ENCODE results near the gene TSPAN6. TPM values are rescaled to one million over a fixed set of nuclear protein-coding genes. Genes with fewer than 3 reads are reported as not detected.

TSPAN6 gene
- total RNA-seq, 2 donors from 2014 or later, result 7.2 to 13.0 TPM

- no peak for ATAC-seq (ENCODE audit: insufficient number of reproducible peaks, low FRiP score, low read depth)
Observed at GRCh38 chrX:100680756-100681155, 44.1 kb upstream of the TSPAN6 start.

GRCh38 chrX:100677611-100678181 lies 41.1 kb upstream of the TSPAN6 start:
- no peaks in the 10 kb centered on the region for H3K27me3 ChIP-seq (replicated peaks; ENCODE audit: insufficient read depth)
- ATAC-seq (ENCODE audit: insufficient number of reproducible peaks, low FRiP score, low read depth), result no peak
- DNase-seq (ENCODE audit: low spot score), result no peak
- H3K36me3 ChIP-seq, result no peaks in the 10 kb centered on the region
- no peaks in the 10 kb centered on the region for H3K9me3 ChIP-seq
- no peak for TF ChIP-seq CTCF (IDR thresholded peaks at IDR 0.05)
- no peak overlapping the region for H3K27ac ChIP-seq
- no peaks in the 10 kb centered on the region for H3K4me1 ChIP-seq (ENCODE audit: control insufficient read depth in 1 of 2, low read depth in 2 of 2)
- H3K4me3 ChIP-seq, result no peak overlapping the region

More at GRCh38 chrX:100680756-100681155, 44.1 kb upstream of the TSPAN6 start:
- Histone ChIP-seq H3K9me3 (no peaks in the 10 kb centered on the region), H3K27me3 (replicated peaks; ENCODE audit: insufficient read depth) (no peaks in the 10 kb centered on the region), H3K4me3 (no peak overlapping the region), H3K27ac (no peak overlapping the region), H3K4me1 (ENCODE audit: control insufficient read depth in 1 of 2, low read depth in 2 of 2) (no peaks in the 10 kb centered on the region), H3K36me3 (no peaks in the 10 kb centered on the region)
- no peak for DNase-seq (ENCODE audit: low spot score)
- no peak for TF ChIP-seq CTCF (IDR thresholded peaks at IDR 0.05)

GRCh38 chrX:100674705-100675104 lies 38.1 kb upstream of the TSPAN6 start:
- Histone ChIP-seq H3K36me3 (no peaks in the 10 kb centered on the region), H3K27ac (no peak overlapping the region), H3K9me3 (no peaks in the 10 kb centered on the region), H3K27me3 (replicated peaks; ENCODE audit: insufficient read depth) (no peaks in the 10 kb centered on the region), H3K4me1 (ENCODE audit: control insufficient read depth in 1 of 2, low read depth in 2 of 2) (no peaks in the 10 kb centered on the region), H3K4me3 (no peak overlapping the region)
- no peak for DNase-seq (ENCODE audit: low spot score)
- no peak for TF ChIP-seq CTCF (IDR thresholded peaks at IDR 0.05)
- ATAC-seq (ENCODE audit: insufficient number of reproducible peaks, low FRiP score, low read depth), result no peak

GRCh38 chrX:100673397-100673953 lies 36.9 kb upstream of the TSPAN6 start:
- Histone ChIP-seq H3K27me3 (replicated peaks; ENCODE audit: insufficient read depth) (no peaks in the 10 kb centered on the region), H3K4me3 (no peak overlapping the region), H3K4me1 (ENCODE audit: control insufficient read depth in 1 of 2, low read depth in 2 of 2) (no peaks in the 10 kb centered on the region), H3K9me3 (no peaks in the 10 kb centered on the region), H3K27ac (no peak overlapping the region), H3K36me3 (no peaks in the 10 kb centered on the region)
- DNase-seq (ENCODE audit: low spot score) (no peak), ATAC-seq (ENCODE audit: insufficient number of reproducible peaks, low FRiP score, low read depth) (no peak)
- no peak for TF ChIP-seq CTCF (IDR thresholded peaks at IDR 0.05)

GRCh38 chrX:100672966-100673365 lies 36.4 kb upstream of the TSPAN6 start:
- H3K4me1 ChIP-seq (ENCODE audit: control insufficient read depth in 1 of 2, low read depth in 2 of 2), result no peaks in the 10 kb centered on the region
- H3K36me3 ChIP-seq, result no peaks in the 10 kb centered on the region
- TF ChIP-seq CTCF (IDR thresholded peaks at IDR 0.05), result no peak
- no peaks in the 10 kb centered on the region for H3K9me3 ChIP-seq
- H3K27me3 ChIP-seq (replicated peaks; ENCODE audit: insufficient read depth), result no peaks in the 10 kb centered on the region
- DNase-seq (ENCODE audit: low spot score), result no peak
- no peak for ATAC-seq (ENCODE audit: insufficient number of reproducible peaks, low FRiP score, low read depth)
- H3K4me3 ChIP-seq, result no peak overlapping the region
- no peak overlapping the region for H3K27ac ChIP-seq
